ENCODE measurements around the gene GARRE1.
A peak's percentile ranks its signal among the peaks of the same experiment; 100 is the strongest.

- TF ChIP-seq CTCF (conservative IDR thresholded peaks at IDR 0.05; ENCODE audit: low read depth, low read length) (peak; percentile 77), EZH2 (IDR thresholded peaks at IDR 0.05; ENCODE audit: low read length, unreplicated experiment) (no peak)
Measured at GRCh38 chr19:34220472-34221063, 33.8 kb upstream of the GARRE1 start.
